Measurements from ENCODE around the gene DNAJB8.

Gene DNAJB8

GRCh38 chr3:128473737-128474136 is 7.0 kb upstream of the DNAJB8 start:
- no peak for TF ChIP-seq CTCF (IDR thresholded peaks at IDR 0.05; ENCODE audit: low read depth, low read length, missing control alignments)
- in situ Hi-C loops (cut with HindIII; ENCODE audit: low sequenced_read_pairs): no loop called here
- DNase-seq (ENCODE audit: low read depth): no peak
- H3K4me3 ChIP-seq (ENCODE audit: low read depth, low read length): no peak overlapping the region

- DNase-seq (ENCODE audit: low read depth): no peak
- H3K4me3 ChIP-seq (ENCODE audit: low read depth, low read length): no peak overlapping the region
- TF ChIP-seq CTCF (IDR thresholded peaks at IDR 0.05; ENCODE audit: low read depth, low read length, missing control alignments): no peak
- in situ Hi-C loops (cut with HindIII; ENCODE audit: low sequenced_read_pairs): no loop called here
Measured at GRCh38 chr3:128473180-128473519, 6.5 kb upstream of the DNAJB8 start.

GRCh38 chr3:128472449-128473179 is 5.9 kb upstream of the DNAJB8 start:
- no peak for DNase-seq (ENCODE audit: low read depth)
- in situ Hi-C loops (cut with HindIII; ENCODE audit: low sequenced_read_pairs): no loop called here
- no peak for TF ChIP-seq CTCF (IDR thresholded peaks at IDR 0.05; ENCODE audit: low read depth, low read length, missing control alignments)
- H3K4me3 ChIP-seq (ENCODE audit: low read depth, low read length): no peak overlapping the region

- no peak for DNase-seq (ENCODE audit: low read depth)
- no peak for TF ChIP-seq CTCF (IDR thresholded peaks at IDR 0.05; ENCODE audit: low read depth, low read length, missing control alignments)
- no peak overlapping the region for H3K4me3 ChIP-seq (ENCODE audit: low read depth, low read length)
- in situ Hi-C loops (cut with HindIII; ENCODE audit: low sequenced_read_pairs): no loop called here
Measured at GRCh38 chr3:128471720-128472119, 5.0 kb upstream of the DNAJB8 start.

- in situ Hi-C loops (cut with HindIII; ENCODE audit: low sequenced_read_pairs): no loop called here
- no peak for TF ChIP-seq CTCF (IDR thresholded peaks at IDR 0.05; ENCODE audit: low read depth, low read length, missing control alignments)
- no peak overlapping the region for H3K4me3 ChIP-seq (ENCODE audit: low read depth, low read length)
- DNase-seq (ENCODE audit: low read depth): no peak
Measured at GRCh38 chr3:128471110-128471509, 4.4 kb upstream of the DNAJB8 start.

GRCh38 chr3:128470134-128470899 is 3.6 kb upstream of the DNAJB8 start:
- TF ChIP-seq CTCF (IDR thresholded peaks at IDR 0.05; ENCODE audit: low read depth, low read length, missing control alignments): no peak
- no peak for DNase-seq (ENCODE audit: low read depth)
- in situ Hi-C loops (cut with HindIII; ENCODE audit: low sequenced_read_pairs): no loop called here
- H3K4me3 ChIP-seq (ENCODE audit: low read depth, low read length): no peak overlapping the region
